DMS114 treated with DMSO at 0.1 percent for 48 hours (cell line): ENCODE data around the gene MRPS26.
"Not testable (repeated sequence)": the region's sequence is repeated elsewhere in the genome, so short reads cannot be mapped to it uniquely, and the experiment has no call there.

ENCODE experiments used
- DNase-seq: peaks from one replicate; lab custom pipeline; 2025; ENCODE audit not compliant: unreplicated experiment; lab: John Stamatoyannopoulos, UW

The MRPS26 gene

GRCh38 chr20:3045816-3046676, at the start of gene MRPS26:
MRPS26 (plus strand) TSS chr20:3046052; CDS start chr20:3046069, 17 bp downstream.
- peak; percentile 57 for DNase-seq

- DNase-seq = no peak
Measured at GRCh38 chr20:2998728-2999127, 47.1 kb upstream of the MRPS26 start.

GRCh38 chr20:3000852-3001523, 44.9 kb upstream of the MRPS26 start:
- peak; percentile 70 for DNase-seq

GRCh38 chr20:3003416-3003815, 42.4 kb upstream of the MRPS26 start:
- DNase-seq = no peak

- no peak for DNase-seq
Measured at GRCh38 chr20:3010985-3011723, 34.7 kb upstream of the MRPS26 start.

GRCh38 chr20:3011752-3012151, 34.1 kb upstream of the MRPS26 start:
- no peak for DNase-seq

GRCh38 chr20:3013771-3014170, 32.1 kb upstream of the MRPS26 start:
- DNase-seq = no peak

GRCh38 chr20:3014179-3014578, 31.7 kb upstream of the MRPS26 start:
- no peak for DNase-seq

- DNase-seq = no peak
Measured at GRCh38 chr20:3014662-3015061, 31.2 kb upstream of the MRPS26 start.

- not testable (repeated sequence) for DNase-seq
Measured at GRCh38 chr20:3015302-3015701, 30.6 kb upstream of the MRPS26 start.

GRCh38 chr20:3021327-3021726, 24.5 kb upstream of the MRPS26 start:
- no peak for DNase-seq

- DNase-seq = no peak
Measured at GRCh38 chr20:3021777-3022176, 24.1 kb upstream of the MRPS26 start.

- DNase-seq = not testable (repeated sequence)
Measured at GRCh38 chr20:3022559-3023490, 23.0 kb upstream of the MRPS26 start.

- no peak for DNase-seq
Measured at GRCh38 chr20:3027987-3028386, 17.9 kb upstream of the MRPS26 start.

- DNase-seq = no peak
Measured at GRCh38 chr20:3031524-3032147, 14.2 kb upstream of the MRPS26 start.

GRCh38 chr20:3032624-3033023, 13.2 kb upstream of the MRPS26 start:
- DNase-seq = no peak

GRCh38 chr20:3037654-3038053, 8.2 kb upstream of the MRPS26 start:
- no peak for DNase-seq

- DNase-seq = no peak
Measured at GRCh38 chr20:3038454-3038853, 7.4 kb upstream of the MRPS26 start.

- DNase-seq = no peak
Measured at GRCh38 chr20:3039426-3039825, 6.4 kb upstream of the MRPS26 start.

- DNase-seq = no peak
Measured at GRCh38 chr20:3040086-3040485, 5.8 kb upstream of the MRPS26 start.
